ENCODE measurements around the gene SULF2.

Gene SULF2

GRCh38 chr20:47735412-47736400 is 49.6 kb downstream of the SULF2 start:
- DNase-seq, result no peak

DNA sequence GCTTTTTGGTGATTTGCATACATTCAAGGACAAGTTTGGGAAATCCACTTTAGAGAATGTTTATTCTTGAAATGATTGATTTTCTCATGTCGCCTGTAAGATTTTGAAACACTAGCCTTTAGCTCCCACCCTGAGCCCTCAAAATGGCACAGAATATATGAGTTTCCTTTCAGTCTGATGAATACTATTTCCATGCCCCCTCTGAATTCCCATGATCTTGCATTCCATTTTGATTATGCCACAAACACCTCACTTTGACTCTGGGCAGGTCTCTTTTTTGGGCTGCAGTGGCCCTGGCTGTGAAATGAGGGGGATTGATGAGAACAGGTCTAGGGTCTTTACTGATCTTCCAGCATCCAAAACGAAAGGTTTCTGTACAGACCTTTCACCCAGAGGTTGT is 50.4 kb downstream of the SULF2 start:
- DNase-seq, result no peak

DNA sequence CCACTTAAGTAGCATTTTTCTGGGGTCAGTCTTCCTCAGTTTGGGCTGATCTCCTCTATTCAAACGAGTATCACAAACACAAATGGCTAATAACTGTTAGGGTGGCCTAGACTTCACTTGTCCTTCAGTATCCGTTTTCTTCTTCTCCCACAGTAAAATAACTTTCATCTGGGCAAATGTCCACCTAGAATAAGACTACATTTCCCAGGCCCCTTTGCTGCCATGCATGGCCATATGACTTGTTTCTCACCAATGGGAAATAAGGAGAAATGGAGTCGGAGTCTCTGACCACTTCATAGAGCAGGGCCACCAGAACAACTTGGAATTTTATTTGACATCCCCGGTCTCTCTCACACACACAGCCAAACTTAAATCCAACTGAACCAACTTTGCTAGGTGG is 51.4 kb downstream of the SULF2 start:
- no peak for DNase-seq

GRCh38 chr20:47730744-47731143 is 54.5 kb downstream of the SULF2 start:
- no peak for DNase-seq

GRCh38 chr20:47729472-47729871 is 55.8 kb downstream of the SULF2 start:
- no peak for DNase-seq

DNA sequence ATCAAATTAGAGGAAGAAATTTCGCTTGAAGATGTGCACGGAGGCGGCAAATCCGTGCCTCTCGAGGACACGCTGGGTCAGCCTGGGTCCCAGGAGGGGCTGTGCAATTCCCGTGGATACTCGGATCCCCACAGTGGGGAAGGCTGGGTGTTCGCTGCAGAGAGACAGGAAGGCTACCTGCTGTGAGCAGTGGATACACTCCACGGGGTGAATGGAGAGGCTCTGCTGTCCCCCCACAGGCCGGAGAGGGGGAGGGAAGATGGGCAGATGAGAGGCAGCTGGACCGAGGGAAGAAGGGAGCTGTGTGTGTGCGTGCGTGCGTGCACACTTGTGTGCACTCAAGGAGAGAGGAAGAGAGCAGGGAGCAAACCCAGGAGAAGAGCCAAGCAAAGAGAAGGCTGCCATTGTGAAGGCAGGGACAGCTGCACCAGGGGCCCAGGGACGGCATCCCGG is 57.3 kb downstream of the SULF2 start:
- DNase-seq, result no peak

- no peak for DNase-seq
These were observed 58.0 kb downstream of the SULF2 start for GRCh38 chr20:47727170-47727880.

DNA sequence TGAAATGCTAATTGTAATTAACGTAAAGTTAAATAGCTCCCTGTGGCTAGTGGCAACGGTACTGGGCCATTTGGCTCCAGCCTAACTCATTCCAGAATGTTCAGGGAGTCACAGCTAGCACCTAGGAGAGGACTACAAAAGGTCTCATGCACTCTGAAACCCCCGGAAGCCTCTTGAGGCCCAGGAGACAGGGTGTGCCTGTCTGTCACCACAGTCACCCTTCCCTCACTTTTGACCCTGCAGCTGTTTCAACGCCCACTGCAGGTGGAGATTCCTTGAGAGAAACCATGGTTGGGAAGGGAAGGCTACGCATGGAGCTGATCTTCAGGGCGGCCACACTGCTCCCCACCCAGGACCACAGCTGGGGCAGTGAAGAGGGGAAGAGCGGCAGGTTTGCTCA is 58.6 kb downstream of the SULF2 start:
- DNase-seq, result no peak

DNA sequence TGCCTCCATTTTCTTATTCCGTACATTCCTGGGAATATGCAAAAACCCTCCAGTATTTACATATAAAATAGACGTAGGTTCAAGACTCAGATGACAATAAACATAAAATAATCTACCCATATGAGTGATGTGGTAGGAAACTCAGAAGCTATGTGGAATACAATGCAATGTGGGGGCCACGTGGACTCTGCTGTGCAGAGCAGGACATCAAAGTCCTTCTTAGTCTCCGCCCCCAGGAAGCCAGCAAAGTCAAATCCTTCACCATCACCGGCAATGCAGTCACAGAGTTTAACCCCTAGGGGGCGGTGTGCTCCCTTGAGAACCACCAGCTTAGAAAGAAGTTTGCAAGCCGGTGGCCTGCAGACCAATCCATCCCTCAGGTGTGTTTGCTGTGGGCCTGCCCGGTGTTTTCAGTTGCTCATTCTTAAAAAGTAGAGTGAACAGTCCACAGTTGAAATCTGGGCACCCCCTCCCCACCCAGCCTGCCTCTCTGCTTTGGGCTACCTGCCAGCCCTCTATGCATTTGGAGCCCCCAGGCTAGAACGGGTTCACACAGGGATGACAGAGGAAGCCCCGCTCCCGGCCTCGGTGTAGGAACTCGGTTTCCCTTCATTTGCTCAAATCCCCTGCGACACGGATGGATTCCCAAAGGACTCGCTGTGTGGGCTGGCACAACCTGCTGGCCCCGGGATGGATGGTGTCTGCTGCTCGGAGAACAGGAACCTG is 59.9 kb downstream of the SULF2 start:
- peak; percentile 56 for DNase-seq

GRCh38 chr20:47724910-47725247 is 60.4 kb downstream of the SULF2 start:
- DNase-seq, result no peak

DNA sequence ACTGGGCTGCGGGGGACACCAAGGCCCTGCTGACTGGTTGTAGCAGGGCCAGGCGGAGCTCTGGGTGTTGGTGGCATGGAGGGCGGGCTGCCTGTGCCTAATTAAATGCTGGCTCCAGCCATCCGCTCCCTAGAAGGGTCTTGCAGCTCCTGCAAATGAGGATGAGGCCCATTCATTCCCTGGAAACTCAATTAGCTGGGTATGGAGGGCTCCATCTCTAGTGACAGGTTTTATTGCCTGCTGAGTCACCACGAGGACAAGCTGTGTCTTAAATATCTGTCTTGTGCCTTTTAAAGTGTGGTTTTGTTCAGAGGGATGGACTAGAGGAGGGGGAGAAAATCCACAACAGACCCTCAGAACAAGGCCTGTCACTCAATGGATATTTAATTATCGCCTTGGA is 60.9 kb downstream of the SULF2 start:
- DNase-seq, result no peak

GRCh38 chr20:47723322-47723721 is 62.0 kb downstream of the SULF2 start:
- no peak for DNase-seq

DNA sequence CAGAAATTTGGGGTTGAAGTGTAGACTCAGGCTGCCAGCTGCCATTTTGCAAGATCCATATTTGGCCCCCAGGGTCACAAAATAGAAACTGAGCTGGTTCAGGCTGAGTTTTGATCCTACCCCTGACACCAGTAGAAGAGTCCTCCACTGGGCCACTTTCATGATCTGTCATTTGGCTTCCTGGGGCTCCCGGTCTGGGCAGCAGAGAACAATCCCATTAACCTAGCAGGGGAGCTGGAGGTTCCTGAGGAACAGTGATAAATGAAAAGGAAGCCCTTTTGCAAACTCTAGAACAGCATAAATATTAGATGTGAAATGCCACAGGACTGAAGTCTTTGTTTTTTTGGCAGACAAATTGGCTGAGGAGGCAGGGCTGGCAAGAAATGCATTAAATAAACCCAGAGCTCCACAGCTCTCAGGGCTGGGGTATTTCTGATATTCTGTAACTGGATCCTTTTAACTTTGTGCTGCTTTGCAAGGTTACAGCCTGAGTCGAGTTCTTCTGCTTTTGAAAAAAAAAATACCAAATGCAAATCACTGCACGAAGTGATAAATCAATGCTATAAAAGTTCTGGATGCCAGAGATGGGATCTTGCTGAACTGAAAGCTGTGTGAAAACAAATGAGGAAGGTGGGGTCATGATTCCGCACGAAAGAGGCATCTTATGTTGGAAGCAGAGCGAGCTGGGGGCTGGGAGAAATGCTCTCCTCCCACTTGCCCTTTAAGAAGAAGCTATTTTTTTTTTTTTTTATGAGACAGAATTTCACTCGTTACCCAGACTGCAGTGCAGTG is 64.4 kb downstream of the SULF2 start:
- no peak for DNase-seq

GRCh38 chr20:47719625-47720024 is 65.7 kb downstream of the SULF2 start:
- DNase-seq, result no peak

DNA sequence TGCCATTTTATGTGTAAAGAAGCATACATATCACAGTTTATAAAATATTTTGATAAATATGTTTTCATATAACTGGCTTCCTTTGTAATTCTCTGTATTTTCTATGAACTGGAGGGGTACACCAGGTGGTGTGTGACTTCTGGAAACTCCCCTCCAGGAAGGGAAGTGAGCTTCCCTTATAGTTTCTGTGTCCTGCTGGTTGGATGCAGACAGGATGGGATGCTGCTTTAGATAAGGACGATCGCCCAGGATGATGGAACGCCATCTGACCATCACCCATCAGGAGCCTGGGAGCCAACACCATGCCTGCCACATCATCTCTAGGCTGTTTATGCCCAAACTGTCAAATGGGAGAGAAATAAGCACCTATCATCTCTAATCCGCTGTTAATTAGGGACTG is 66.1 kb downstream of the SULF2 start:
- DNase-seq, result no peak

DNA sequence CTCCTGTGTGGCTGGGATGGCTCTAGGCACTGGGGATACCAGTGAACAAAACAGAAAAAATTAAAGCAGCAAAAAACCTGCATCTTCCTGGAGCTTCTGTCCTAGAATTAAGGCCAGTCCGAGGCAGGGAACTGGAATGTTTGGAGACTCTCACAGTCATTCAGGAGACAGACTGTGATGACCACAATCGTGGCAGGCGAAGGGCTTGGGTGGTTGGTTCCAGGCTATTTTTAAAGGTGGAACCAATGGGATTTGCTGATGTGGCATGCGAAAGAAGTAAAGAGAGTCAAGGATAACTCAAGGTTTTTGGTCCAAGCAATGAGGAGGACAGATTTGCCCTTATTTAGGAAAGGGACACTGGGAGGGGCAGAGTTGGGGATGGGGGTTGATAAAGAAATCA is 66.9 kb downstream of the SULF2 start:
- DNase-seq, result no peak

DNA sequence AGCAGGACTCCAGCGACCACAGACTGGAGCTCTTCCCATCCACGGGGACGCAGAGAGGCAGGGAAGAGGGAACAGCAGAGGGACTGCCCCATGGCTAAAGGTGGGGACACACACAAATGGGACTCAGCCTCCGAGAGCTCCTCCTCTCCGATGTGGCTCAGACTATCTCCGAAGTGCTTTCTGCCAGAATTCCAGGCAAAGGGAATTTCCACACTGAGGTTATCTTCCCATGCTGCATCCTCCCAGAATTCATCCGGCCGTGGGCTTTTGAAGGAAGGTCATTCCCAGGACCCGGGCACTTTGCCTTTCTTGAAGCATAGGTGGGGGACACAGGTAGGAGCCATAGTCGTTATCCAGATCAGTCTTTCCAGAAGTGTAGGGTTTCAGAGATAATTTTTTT is 67.9 kb downstream of the SULF2 start:
- DNase-seq, result no peak

DNA sequence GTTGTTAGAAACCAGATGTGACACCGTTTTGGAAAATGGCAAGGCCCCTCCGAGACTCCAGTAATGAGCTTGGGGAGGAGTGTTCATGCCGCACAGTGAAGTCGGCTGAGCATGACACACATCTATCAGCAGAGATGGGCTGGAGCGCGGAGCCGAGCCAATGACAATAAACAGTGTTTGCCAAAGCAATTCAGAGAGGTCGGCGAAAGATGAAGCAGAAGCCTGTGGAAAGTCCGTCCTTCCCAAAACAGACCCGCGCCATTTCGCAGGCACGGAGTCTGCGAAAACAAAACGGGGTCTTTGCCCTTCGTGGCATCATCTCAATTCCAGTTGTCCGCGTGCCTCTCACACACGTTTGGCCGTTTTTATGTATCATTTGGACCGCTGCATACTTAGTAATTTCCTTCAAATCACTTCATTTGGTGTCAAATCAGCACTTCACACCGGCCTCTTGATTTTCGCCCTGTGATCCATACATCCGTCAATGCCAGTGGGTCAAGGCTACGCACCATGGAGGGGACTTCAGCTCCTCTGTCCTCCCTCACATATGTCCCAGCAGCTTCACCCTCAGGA is 71.3 kb downstream of the SULF2 start:
- no peak for DNase-seq

GRCh38 chr20:47713163-47713562 is 72.1 kb downstream of the SULF2 start:
- DNase-seq, result no peak

DNA sequence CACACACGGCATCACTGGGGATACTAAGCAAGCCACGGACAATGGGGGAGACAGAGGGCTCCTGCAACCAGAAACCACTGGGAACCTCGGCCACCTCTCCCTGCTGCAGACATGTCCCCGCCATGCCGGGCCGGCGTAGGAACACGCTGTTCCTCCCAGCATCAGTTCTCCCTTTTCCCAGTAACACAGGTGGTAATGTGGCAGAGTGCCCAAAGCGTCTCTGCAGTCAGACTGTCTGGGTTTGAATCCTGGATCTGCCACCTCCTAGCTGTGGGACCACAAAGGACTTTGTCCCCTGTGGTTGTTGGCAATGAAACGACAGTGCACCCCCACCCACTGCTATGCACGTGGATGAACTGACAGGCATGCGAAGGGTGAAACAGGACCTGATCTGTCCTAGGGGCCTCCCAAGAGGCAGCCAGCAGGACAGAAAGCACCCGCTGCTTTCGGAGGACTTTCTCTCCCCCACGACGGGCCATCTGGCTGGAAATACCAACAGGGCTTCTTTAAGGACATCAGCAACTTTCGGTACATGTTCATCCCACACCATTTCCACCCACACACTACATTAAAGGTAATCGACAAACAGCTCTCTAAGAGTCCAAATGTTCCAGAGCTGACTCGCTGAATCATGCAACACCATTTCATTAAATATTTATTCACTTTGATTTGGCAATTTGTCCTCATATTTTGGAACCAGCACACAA is 74.1 kb downstream of the SULF2 start:
- DNase-seq, result no peak

DNA sequence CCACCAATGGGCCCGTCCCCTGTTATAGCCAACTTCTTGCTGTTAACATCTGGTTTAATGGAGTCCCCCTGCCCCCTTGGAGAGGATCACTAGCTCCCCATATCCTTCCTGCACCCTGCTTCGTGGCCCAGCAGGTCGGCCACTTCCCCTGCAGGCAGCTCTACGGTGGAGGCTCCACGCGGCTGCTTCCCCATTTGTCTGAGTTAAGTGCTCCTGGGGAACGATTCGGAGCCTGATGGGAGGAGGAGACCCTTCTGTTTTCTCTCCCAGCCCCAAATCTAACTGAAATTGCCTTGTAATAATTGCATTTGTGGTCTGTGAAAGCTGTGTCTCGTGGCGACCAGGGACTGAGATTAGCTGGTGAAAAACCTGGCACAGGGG is 74.6 kb downstream of the SULF2 start:
- DNase-seq, result no peak

All from DMS79 treated with DMSO at 0.1 percent for 48 hours (cell line).